ENCODE measurements around the gene CFAP20DC.
"Not testable (repeated sequence)": the region's sequence is repeated elsewhere in the genome, so short reads cannot be mapped to it uniquely, and the experiment has no call there.

The CFAP20DC gene

DNA sequence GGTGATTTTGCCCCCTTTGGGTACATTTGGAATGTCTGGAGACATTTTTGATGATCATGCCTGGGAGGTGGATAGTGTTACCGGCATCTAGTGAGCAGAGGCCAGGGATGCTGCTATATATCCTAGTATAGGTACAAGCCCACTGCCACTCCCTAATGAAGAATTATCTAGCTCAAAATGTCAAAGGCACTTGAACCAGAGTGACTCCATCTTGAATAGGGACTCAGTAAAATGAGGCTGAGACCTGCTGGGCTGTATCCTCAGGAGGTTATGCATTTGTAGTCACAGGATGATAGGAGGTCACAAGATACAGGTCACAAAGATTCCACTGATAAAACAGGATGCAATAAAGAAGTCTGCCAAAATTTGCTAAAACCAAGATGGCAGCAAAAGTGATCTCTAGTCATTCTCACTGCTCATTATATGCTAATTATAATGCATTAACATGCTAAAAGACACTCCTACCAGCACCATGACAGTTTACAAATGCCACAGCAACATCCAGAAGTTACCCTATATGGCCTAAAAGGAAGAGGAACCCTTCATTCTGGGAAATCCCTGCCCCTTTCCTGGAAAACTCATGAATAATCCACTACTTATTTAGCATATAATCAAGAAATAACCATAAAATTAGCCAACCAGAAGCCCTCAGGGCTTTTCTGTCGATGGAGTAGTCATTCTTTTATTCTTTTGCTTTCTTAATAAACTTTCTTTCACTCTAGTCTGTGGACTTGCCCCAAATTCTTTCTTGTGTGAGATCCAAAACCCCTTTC lies 343.2 kb downstream of the CFAP20DC start:
- Histone ChIP-seq H3K9ac (ENCODE audit: low read depth, low read length) (no peak overlapping the region), H3K4me3 (ENCODE audit: low read depth, low read length) (no peak overlapping the region), H3K9me3 (ENCODE audit: control insufficient read depth, insufficient read depth, low read length) (no peaks in the 10 kb centered on the region), H3K27me3 (ENCODE audit: control insufficient read depth, insufficient read depth, low read length) (no peaks in the 10 kb centered on the region), H3K36me3 (ENCODE audit: control insufficient read depth, insufficient read depth, low read length) (no peaks in the 10 kb centered on the region), H3K4me1 (ENCODE audit: control insufficient read depth, insufficient read depth, low read length) (no peaks in the 10 kb centered on the region)

- Histone ChIP-seq H3K27me3 (ENCODE audit: control insufficient read depth, insufficient read depth, low read length) (no peaks in the 10 kb centered on the region), H3K9ac (ENCODE audit: low read depth, low read length) (no peak overlapping the region), H3K4me3 (ENCODE audit: low read depth, low read length) (no peak overlapping the region), H3K4me1 (ENCODE audit: control insufficient read depth, insufficient read depth, low read length) (no peaks in the 10 kb centered on the region), H3K36me3 (ENCODE audit: control insufficient read depth, insufficient read depth, low read length) (no peaks in the 10 kb centered on the region), H3K9me3 (ENCODE audit: control insufficient read depth, insufficient read depth, low read length) (no peaks in the 10 kb centered on the region)
Measured at GRCh38 chr3:58704745-58705144, 345.1 kb downstream of the CFAP20DC start.

DNA sequence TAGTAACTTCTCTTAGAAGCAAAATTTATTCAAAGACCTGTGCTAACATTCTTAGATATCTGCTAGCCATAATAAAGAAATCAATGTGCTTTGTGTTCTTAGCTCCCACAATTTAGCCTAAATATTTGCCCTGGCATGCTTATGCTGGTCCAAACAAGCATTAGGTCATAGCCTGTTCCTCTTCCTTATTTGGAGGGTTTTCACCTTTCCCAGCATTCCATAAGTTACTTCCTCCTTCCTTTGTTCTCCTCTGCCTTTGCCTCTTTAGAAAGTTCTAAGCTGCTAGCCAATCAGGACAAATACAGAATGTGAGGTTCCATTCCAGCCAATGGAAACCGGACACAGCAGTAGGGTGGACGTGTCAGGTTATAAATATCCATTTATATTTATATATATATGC lies 345.5 kb downstream of the CFAP20DC start:
- H3K4me1 ChIP-seq (ENCODE audit: control insufficient read depth, insufficient read depth, low read length); H3K4me3 ChIP-seq (ENCODE audit: low read depth, low read length); H3K9ac ChIP-seq (ENCODE audit: low read depth, low read length); H3K9me3 ChIP-seq (ENCODE audit: control insufficient read depth, insufficient read depth, low read length); H3K36me3 ChIP-seq (ENCODE audit: control insufficient read depth, insufficient read depth, low read length); H3K27me3 ChIP-seq (ENCODE audit: control insufficient read depth, insufficient read depth, low read length): not testable (repeated sequence)

GRCh38 chr3:58698246-58698645 lies 351.6 kb downstream of the CFAP20DC start:
- Histone ChIP-seq H3K9me3 (ENCODE audit: control insufficient read depth, insufficient read depth, low read length) (peaks cover 4% of the 10 kb centered on the region), H3K9ac (ENCODE audit: low read depth, low read length) (no peak overlapping the region), H3K27me3 (ENCODE audit: control insufficient read depth, insufficient read depth, low read length) (no peaks in the 10 kb centered on the region), H3K36me3 (ENCODE audit: control insufficient read depth, insufficient read depth, low read length) (no peaks in the 10 kb centered on the region), H3K4me1 (ENCODE audit: control insufficient read depth, insufficient read depth, low read length) (no peaks in the 10 kb centered on the region), H3K4me3 (ENCODE audit: low read depth, low read length) (no peak overlapping the region)

DNA sequence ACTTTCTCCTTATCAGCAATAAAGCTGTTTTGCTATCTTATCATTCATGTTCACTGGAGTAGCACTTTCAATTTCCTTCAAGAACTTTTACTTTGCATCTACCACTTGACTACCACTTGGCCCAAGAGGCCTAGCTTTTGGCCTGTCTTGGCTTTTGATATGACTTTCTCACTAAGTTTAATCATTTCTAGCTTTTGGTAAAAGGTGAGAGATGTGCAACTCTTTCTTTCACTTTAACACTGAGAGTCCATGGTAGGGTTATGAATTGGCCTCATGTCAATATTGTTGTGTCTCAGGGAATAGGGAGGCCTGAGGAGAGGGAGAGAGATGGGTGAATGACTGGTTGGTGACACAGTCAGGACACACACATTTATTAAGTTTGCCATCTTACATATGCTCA lies 352.3 kb downstream of the CFAP20DC start:
- Histone ChIP-seq H3K4me3 (ENCODE audit: low read depth, low read length) (no peak overlapping the region), H3K9ac (ENCODE audit: low read depth, low read length) (no peak overlapping the region), H3K27me3 (ENCODE audit: control insufficient read depth, insufficient read depth, low read length) (no peaks in the 10 kb centered on the region), H3K36me3 (ENCODE audit: control insufficient read depth, insufficient read depth, low read length) (no peaks in the 10 kb centered on the region), H3K4me1 (ENCODE audit: control insufficient read depth, insufficient read depth, low read length) (no peaks in the 10 kb centered on the region), H3K9me3 (ENCODE audit: control insufficient read depth, insufficient read depth, low read length) (peaks cover 6% of the 10 kb centered on the region)

DNA sequence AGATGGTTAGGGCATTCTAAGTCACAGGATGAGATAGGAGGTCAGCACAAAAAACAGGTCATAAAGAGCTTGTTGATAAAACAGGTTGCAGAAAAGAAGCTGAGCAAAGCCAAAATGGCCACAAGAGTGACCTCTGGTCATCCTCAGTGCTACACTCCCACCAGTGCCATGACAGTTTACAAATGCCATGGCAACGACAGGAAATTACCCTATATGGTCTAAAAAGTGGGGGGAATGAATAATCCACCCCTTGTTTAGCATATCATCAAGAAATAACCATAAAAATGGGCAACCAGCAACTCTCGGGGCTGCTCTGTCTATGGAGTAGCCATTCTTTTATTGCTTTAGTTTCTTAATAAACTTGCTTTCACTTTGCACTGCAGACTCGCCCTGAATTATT lies 353.0 kb downstream of the CFAP20DC start:
- not testable (repeated sequence) for H3K4me1 ChIP-seq (ENCODE audit: control insufficient read depth, insufficient read depth, low read length); H3K27me3 ChIP-seq (ENCODE audit: control insufficient read depth, insufficient read depth, low read length)

DNA sequence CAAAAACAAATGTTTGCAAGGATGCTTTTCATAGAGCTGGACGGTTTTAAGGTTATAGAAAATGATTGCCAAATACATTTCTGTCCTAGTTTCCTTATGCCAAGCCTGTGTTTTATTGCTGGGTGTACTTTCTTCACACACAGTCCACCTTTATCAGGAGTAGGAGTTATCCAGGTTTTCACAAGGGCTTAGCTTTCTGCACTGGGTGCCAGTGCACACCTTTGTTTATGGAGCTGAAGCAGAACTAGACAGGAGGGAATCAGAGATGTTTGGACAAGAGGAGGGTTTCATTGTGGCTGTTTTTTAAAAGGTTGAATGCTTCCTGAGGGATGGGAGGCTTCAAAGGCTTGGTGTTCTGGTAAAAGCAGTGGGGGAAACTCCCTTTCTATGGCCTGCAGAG lies 353.7 kb downstream of the CFAP20DC start:
- H3K27me3 ChIP-seq (ENCODE audit: control insufficient read depth, insufficient read depth, low read length), result no peaks in the 10 kb centered on the region
- peaks cover 14% of the 10 kb centered on the region for H3K9me3 ChIP-seq (ENCODE audit: control insufficient read depth, insufficient read depth, low read length)
- H3K4me3 ChIP-seq (ENCODE audit: low read depth, low read length), result no peak overlapping the region
- no peaks in the 10 kb centered on the region for H3K36me3 ChIP-seq (ENCODE audit: control insufficient read depth, insufficient read depth, low read length)
- H3K9ac ChIP-seq (ENCODE audit: low read depth, low read length), result no peak overlapping the region
- no peaks in the 10 kb centered on the region for H3K4me1 ChIP-seq (ENCODE audit: control insufficient read depth, insufficient read depth, low read length)

More for the DNA sequence above, 353.0 kb downstream of the CFAP20DC start:
- not testable (repeated sequence) for H3K9me3 ChIP-seq (ENCODE audit: control insufficient read depth, insufficient read depth, low read length); H3K4me3 ChIP-seq (ENCODE audit: low read depth, low read length); H3K9ac ChIP-seq (ENCODE audit: low read depth, low read length); H3K36me3 ChIP-seq (ENCODE audit: control insufficient read depth, insufficient read depth, low read length)

DNA sequence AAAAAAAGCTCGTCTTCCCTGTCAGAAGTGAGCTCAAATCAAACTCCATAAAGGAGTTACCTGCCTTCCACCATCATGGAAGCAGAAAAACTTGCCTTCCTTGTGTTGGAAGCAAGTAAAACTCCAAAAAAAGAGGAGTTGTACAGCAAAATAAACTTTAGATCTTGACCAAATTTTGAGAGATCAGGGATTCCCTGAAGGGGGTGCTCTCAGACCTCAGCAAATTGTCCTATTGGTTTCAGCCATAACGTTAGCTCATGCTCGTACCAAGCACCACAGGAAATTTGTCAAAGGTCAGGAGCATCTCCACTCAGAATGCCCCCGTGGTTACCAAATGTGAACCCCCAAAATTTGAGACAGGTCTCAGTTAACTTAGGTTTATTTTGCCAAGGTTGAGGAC lies 354.5 kb downstream of the CFAP20DC start:
- not testable (repeated sequence) for H3K4me1 ChIP-seq (ENCODE audit: control insufficient read depth, insufficient read depth, low read length); H3K36me3 ChIP-seq (ENCODE audit: control insufficient read depth, insufficient read depth, low read length); H3K9ac ChIP-seq (ENCODE audit: low read depth, low read length); H3K27me3 ChIP-seq (ENCODE audit: control insufficient read depth, insufficient read depth, low read length); H3K4me3 ChIP-seq (ENCODE audit: low read depth, low read length)
- peaks cover 18% of the 10 kb centered on the region for H3K9me3 ChIP-seq (ENCODE audit: control insufficient read depth, insufficient read depth, low read length)

DNA sequence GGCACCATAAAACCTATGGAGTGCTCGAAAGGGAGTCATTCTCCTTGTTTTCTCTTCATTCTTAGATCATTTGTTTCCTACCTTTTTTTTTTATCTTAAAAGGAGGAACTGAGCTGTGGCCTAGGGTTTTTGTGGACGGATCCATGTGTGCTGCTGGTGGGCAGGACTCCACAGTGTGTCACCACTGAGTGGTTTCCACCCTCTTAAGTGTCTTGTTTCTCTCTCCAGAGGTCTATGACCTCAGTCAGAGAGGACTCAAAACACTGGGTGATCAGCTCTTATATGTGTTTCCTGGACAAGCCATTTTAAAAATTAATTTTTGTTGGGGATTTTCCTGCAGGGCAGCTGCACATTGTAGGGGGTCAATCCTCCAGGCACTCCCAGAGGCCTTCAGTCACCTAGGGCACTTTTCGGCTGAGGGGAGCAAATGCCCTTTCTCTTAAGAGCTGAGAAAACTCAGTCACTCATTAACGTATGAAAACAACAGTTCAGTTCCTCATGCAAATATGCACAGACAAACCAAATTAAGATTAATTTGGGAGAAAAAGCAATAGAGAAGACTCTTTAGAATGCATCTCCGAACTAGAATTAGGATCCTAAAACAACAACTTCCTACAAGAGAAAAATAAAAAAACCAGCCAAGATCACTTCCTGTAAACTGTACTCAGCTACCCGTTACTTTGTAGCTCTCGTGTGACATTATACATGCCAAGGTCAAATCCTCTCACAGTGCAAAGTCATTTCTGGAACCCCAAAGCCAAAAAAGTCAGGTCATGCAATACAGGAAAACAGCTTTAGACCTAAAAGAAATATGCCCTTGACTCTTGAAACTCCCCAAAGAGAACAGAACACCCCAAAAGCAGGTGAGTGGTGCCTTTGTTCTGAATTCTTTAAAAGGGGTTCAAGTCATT lies 355.6 kb downstream of the CFAP20DC start:
- no peaks in the 10 kb centered on the region for H3K36me3 ChIP-seq (ENCODE audit: control insufficient read depth, insufficient read depth, low read length)
- no peaks in the 10 kb centered on the region for H3K27me3 ChIP-seq (ENCODE audit: control insufficient read depth, insufficient read depth, low read length)
- H3K9me3 ChIP-seq (ENCODE audit: control insufficient read depth, insufficient read depth, low read length), result peaks cover 18% of the 10 kb centered on the region
- H3K9ac ChIP-seq (ENCODE audit: low read depth, low read length), result no peak overlapping the region
- H3K4me3 ChIP-seq (ENCODE audit: low read depth, low read length), result no peak overlapping the region
- no peaks in the 10 kb centered on the region for H3K4me1 ChIP-seq (ENCODE audit: control insufficient read depth, insufficient read depth, low read length)

DNA sequence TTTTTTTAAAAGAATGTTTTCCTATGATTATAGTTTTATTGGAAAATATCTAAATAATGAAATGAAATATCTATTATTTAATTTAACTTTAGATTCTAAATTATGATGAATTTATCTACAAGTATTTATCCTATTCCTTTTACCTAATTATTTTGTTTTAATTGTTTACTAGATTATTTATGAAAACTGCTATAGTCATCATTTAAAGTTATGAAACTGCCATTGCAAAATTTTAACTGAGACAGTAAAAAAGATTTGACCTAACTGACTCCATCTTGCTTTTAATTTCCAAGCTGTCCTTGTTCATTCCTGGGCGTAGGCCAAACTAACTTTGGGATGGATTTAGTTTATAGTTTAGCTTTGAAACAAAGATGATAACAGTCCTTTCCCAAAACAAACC lies 357.3 kb downstream of the CFAP20DC start:
- Histone ChIP-seq H3K27me3 (ENCODE audit: control insufficient read depth, insufficient read depth, low read length) (no peaks in the 10 kb centered on the region), H3K4me1 (ENCODE audit: control insufficient read depth, insufficient read depth, low read length) (no peaks in the 10 kb centered on the region), H3K9me3 (ENCODE audit: control insufficient read depth, insufficient read depth, low read length) (peaks cover 18% of the 10 kb centered on the region), H3K36me3 (ENCODE audit: control insufficient read depth, insufficient read depth, low read length) (no peaks in the 10 kb centered on the region), H3K9ac (ENCODE audit: low read depth, low read length) (no peak overlapping the region), H3K4me3 (ENCODE audit: low read depth, low read length) (no peak overlapping the region)
